CD4-positive, alpha-beta T cell (primary cell): Measurements from ENCODE around the gene KCNMA1. TPM values are rescaled to one million over a fixed set of nuclear protein-coding genes. Genes with fewer than 3 reads are reported as not detected.

Source experiments
- ATAC-seq: fragments of 200-7000 bp; cut with Tn5 transposase; one replicate; pipeline ENCODE4 v1.10.0; 2022; ENCODE audit warnings: mild to moderate bottlenecking; ENCODE audit not compliant: poor library complexity
- CTCF ChIA-PET: fragments of 350-600 bp; sonication (Branson Sonifier 250); formaldehyde crosslinking; loops from one replicate; lab custom pipeline; 2021; ENCODE audit warnings: antibody characterized with exemption, inconsistent platforms; lab: Charles Lee
- POLR2A ChIA-PET: fragments of 350-600 bp; sonication (Branson Sonifier 250); formaldehyde crosslinking; loops from one replicate; lab custom pipeline; 2021; ENCODE audit warnings: antibody characterized with exemption, inconsistent platforms; lab: Charles Lee
- DNase-seq, 14 experiments: peaks; one replicate each; pipeline ENCODE4 v3.0.0-alpha.2; 2013 to 2020; ENCODE audit warnings: mixed read lengths in 2 of 14
- H3K27ac ChIP-seq, 2 donors: one replicate each; pipeline versions ENCODE4 v1.5.1 to v1.7.0; 2013; ENCODE audit warnings: low read length in 2 of 2, low read depth in 1 of 2, mild to moderate bottlenecking in 1 of 2
- H3K27me3 ChIP-seq, 2 experiments: 1 replicate in 1 of 2; 2 replicates in 1 of 2; pipeline versions ENCODE4 v1.6.1 to v1.7.0; 2013; ENCODE audit warnings: low read length in 2 of 2, control low read depth in 1 of 2, mild to moderate bottlenecking in 1 of 2, moderate library complexity in 1 of 2; ENCODE audit not compliant: insufficient read depth in 2 of 2, control insufficient read depth in 1 of 2
- H3K36me3 ChIP-seq: one replicate; pipeline ENCODE4 v1.6.1; 2013; ENCODE audit warnings: low read length, control low read depth; ENCODE audit not compliant: insufficient read depth
- H3K4me1 ChIP-seq: one replicate; pipeline ENCODE4 v1.6.1; 2013; ENCODE audit warnings: low read length, control low read depth; ENCODE audit not compliant: insufficient read depth
- H3K4me3 ChIP-seq: one replicate; pipeline ENCODE4 v1.5.1; 2013; ENCODE audit warnings: mild to moderate bottlenecking, low read length, moderate library complexity
- H3K9me3 ChIP-seq, 2 experiments: 1 replicate in 1 of 2; 2 replicates in 1 of 2; pipeline versions ENCODE4 v1.6.1 to v1.7.0; 2013; ENCODE audit warnings: low read length in 2 of 2, mild to moderate bottlenecking in 2 of 2, control low read depth in 1 of 2, moderate library complexity in 1 of 2; ENCODE audit not compliant: control insufficient read depth in 1 of 2, insufficient read depth in 1 of 2
- H3K27ac Mint-ChIP-seq: one replicate; pipeline ENCODE4 v1.8.0; 2020; ENCODE audit warnings: mixed read lengths
- H3K27me3 Mint-ChIP-seq: one replicate; pipeline ENCODE4 v1.8.0; 2021; ENCODE audit warnings: mixed read lengths
- H3K36me3 Mint-ChIP-seq: one replicate; pipeline ENCODE4 v1.8.0; 2021; ENCODE audit warnings: low read depth, mixed read lengths
- H3K4me1 Mint-ChIP-seq: one replicate; pipeline ENCODE4 v1.8.0; 2021; ENCODE audit warnings: low read depth, mixed read lengths
- H3K4me3 Mint-ChIP-seq: one replicate; pipeline ENCODE4 v1.8.0; 2020; ENCODE audit warnings: mild to moderate bottlenecking, mixed read lengths
- H3K9me3 Mint-ChIP-seq: one replicate; pipeline ENCODE4 v1.8.0; 2020; ENCODE audit warnings: mixed read lengths
- intact Hi-C, 2 experiments: fragments of 100-400 bp; cut with DNase I in 1 of 2; cut with micrococcal nuclease in 1 of 2; formaldehyde crosslinking; loops; one replicate each; pipeline versions ENCODE4 v1.15.1 to v1.9.0; 2023 to 2025; cut with DNase I, micrococcal nuclease
- total RNA-seq, 174 experiments: library from RNA in 2 of 174; stranded (reverse) in 2 of 174; gene quantifications; one replicate each; pipeline ENCODE4 v1.2.3 and lab custom pipeline; 2021 to 2026
- TF ChIP-seq, protein P1 (sequence below): fragments of 200-600 bp; IDR thresholded peaks from one replicate; pipeline ENCODE4 v1.8.0; 2022; ENCODE audit warnings: antibody characterized with exemption, mild to moderate bottlenecking

Gene KCNMA1
- total RNA-seq, 2 experiments from 2014 or later: not detected

DNA sequence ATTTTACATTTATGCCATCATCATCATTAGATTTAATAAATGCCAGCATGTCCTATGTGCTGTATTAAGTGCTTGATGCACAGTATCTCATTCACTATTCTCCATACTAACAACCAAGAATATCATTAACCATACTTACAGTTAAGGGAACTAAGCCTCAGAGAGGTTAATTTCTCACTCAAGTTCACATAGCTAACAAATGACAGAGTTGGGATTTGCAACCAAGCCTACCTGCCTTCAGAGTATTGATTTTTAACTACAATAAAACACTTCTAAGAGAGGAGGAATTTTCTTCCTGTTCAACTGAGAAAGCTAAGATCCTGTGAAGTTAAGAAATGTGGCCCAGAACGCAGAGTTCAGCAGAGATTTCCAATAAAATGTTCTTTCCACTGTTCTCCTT lies 403.0 kb downstream of the KCNMA1 start:
- H3K36me3 ChIP-seq: no peaks in the 10 kb centered on the region
- Mint-ChIP-seq H3K36me3 (no peaks in the 10 kb centered on the region), H3K27ac (no peak overlapping the region), H3K4me1 (no peaks in the 10 kb centered on the region), H3K27me3 (no peaks in the 10 kb centered on the region), H3K9me3 (no peaks in the 10 kb centered on the region), H3K4me3 (no peak overlapping the region)
- ChIA-PET POLR2A (no interaction called here), CTCF (no interaction called here)
- ATAC-seq (no peak), DNase-seq (no peak)
- H3K27me3 ChIP-seq: no peaks in the 10 kb centered on the region
- H3K9me3 ChIP-seq: no peaks in the 10 kb centered on the region
- H3K4me3 ChIP-seq: no peak overlapping the region
- no peak overlapping the region for H3K27ac ChIP-seq
- no peaks in the 10 kb centered on the region for H3K4me1 ChIP-seq
- TF ChIP-seq, protein P1, sequence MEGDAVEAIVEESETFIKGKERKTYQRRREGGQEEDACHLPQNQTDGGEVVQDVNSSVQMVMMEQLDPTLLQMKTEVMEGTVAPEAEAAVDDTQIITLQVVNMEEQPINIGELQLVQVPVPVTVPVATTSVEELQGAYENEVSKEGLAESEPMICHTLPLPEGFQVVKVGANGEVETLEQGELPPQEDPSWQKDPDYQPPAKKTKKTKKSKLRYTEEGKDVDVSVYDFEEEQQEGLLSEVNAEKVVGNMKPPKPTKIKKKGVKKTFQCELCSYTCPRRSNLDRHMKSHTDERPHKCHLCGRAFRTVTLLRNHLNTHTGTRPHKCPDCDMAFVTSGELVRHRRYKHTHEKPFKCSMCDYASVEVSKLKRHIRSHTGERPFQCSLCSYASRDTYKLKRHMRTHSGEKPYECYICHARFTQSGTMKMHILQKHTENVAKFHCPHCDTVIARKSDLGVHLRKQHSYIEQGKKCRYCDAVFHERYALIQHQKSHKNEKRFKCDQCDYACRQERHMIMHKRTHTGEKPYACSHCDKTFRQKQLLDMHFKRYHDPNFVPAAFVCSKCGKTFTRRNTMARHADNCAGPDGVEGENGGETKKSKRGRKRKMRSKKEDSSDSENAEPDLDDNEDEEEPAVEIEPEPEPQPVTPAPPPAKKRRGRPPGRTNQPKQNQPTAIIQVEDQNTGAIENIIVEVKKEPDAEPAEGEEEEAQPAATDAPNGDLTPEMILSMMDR: no peak
- intact Hi-C loops: no loop called here

DNA sequence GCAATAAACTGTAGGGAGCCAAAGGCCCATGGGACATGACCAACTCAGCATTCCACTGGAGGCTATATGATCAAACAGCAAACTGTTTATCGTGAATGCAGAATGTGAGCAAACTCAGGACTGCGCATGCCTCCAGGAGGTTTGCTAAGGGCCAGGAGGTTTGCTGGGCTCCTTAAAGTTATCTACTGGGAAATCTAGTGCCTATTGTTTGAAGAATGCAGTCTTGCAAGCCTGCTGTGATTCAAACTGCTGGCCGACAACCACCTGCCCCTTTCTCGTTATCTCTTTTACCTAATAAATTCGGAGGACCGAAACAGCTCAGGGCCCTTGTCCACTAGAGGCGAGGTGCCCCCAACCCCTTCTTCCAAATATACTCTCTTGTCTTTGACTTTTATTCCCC lies 404.1 kb downstream of the KCNMA1 start:
- no peaks in the 10 kb centered on the region for H3K36me3 ChIP-seq
- no peak overlapping the region for H3K27ac Mint-ChIP-seq

DNA sequence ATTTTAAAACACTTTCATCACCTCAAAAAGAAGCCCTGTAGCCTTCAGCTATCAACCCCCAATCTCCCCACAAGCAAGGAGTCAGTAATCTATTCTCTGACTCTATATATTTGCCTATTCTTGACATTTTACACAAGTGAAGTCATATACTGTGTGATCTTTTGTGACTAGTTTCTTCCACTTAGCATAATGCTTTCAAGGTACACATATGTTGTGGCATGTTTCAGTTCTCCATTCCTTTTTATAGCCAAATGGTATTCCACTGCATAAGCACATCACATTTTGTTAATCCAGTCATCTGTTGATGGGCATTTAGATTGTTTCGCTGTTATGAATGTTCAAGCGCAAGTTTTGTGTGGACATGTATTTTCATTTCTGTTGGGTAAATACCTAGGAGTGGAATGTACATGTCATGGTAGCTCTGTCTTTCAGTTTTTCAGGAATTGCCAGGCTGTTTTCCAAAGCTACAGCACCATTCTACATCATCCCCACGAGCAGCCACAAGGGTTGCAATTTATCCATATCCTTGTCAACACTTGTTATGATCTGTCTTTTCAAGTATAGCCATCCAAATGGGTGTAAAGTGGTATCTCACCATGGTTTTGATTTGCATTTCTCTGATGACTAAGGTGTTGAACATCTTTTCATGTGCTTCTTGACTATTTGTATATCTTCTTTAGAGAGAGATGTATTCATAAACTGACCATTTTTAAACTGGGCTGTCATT lies 405.6 kb downstream of the KCNMA1 start:
- no peak for DNase-seq
- Histone ChIP-seq H3K9me3 (no peaks in the 10 kb centered on the region), H3K4me3 (no peak overlapping the region), H3K4me1 (no peaks in the 10 kb centered on the region), H3K27ac (no peak overlapping the region), H3K36me3 (no peaks in the 10 kb centered on the region), H3K27me3 (no peaks in the 10 kb centered on the region)
- H3K4me1 Mint-ChIP-seq: no peaks in the 10 kb centered on the region
- no peaks in the 10 kb centered on the region for H3K36me3 Mint-ChIP-seq
- H3K27me3 Mint-ChIP-seq: no peaks in the 10 kb centered on the region
- CTCF ChIA-PET: no interaction called here
- no peaks in the 10 kb centered on the region for H3K9me3 Mint-ChIP-seq
- intact Hi-C loops: no loop called here
- no peak overlapping the region for H3K4me3 Mint-ChIP-seq
- POLR2A ChIA-PET: no interaction called here
- TF ChIP-seq, protein P1: no peak
- H3K27ac Mint-ChIP-seq: no peak overlapping the region
- no peak for ATAC-seq

More for the DNA sequence above, 404.1 kb downstream of the KCNMA1 start:
- Mint-ChIP-seq H3K4me1 (no peaks in the 10 kb centered on the region), H3K4me3 (no peak overlapping the region), H3K9me3 (no peaks in the 10 kb centered on the region), H3K27me3 (no peaks in the 10 kb centered on the region), H3K36me3 (no peaks in the 10 kb centered on the region)
- no peak for ATAC-seq
- TF ChIP-seq, protein P1: no peak
- ChIA-PET CTCF (no interaction called here), POLR2A (no interaction called here)
- Histone ChIP-seq H3K27me3 (no peaks in the 10 kb centered on the region), H3K4me1 (no peaks in the 10 kb centered on the region), H3K27ac (no peak overlapping the region), H3K9me3 (no peaks in the 10 kb centered on the region), H3K4me3 (no peak overlapping the region)
- DNase-seq: no peak
- intact Hi-C loops: no loop called here
